NCI-H2196 (cell line): ENCODE results near the gene SIDT2.
A peak's percentile ranks its signal among the peaks of the same experiment; 100 is the strongest.
"Not testable (repeated sequence)": the region's sequence is repeated elsewhere in the genome, so short reads cannot be mapped to it uniquely, and the experiment has no call there.

Experiments
- DNase-seq: peaks from one replicate; lab custom pipeline; 2025; ENCODE audit not compliant: unreplicated experiment; lab: John Stamatoyannopoulos, UW

Gene SIDT2

DNA sequence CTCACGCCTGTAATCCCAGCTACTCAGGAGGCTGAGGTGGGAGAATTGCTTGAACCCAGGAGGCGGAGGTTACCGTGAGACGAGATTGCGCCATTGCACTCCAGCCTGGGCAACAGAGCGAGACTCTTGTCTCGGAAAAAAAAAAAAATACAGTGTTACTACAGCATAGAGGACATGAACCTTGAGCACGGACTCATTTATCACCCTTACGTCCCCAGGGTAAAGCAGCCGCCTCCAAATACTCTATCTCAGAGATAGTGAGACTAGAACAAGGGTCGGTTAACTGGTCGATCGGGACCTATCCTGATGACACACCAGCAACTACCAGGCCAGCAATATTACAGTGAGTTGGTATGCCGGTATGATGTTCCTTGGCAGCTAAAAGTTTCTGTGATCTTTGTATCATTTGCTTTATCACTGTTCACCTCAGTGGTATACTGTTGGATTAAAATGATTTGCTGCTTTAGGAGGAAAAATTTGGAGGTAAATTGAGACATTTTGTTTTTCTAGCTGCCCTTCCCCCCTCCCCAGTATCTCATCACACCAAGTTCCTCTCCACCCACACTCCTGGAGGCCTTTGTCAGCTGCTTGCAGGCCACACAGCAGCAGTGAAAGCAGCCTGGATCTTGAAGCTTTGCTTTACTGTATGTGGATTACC is 7.0 kb upstream of the SIDT2 start:
- DNase-seq: no peak

DNA sequence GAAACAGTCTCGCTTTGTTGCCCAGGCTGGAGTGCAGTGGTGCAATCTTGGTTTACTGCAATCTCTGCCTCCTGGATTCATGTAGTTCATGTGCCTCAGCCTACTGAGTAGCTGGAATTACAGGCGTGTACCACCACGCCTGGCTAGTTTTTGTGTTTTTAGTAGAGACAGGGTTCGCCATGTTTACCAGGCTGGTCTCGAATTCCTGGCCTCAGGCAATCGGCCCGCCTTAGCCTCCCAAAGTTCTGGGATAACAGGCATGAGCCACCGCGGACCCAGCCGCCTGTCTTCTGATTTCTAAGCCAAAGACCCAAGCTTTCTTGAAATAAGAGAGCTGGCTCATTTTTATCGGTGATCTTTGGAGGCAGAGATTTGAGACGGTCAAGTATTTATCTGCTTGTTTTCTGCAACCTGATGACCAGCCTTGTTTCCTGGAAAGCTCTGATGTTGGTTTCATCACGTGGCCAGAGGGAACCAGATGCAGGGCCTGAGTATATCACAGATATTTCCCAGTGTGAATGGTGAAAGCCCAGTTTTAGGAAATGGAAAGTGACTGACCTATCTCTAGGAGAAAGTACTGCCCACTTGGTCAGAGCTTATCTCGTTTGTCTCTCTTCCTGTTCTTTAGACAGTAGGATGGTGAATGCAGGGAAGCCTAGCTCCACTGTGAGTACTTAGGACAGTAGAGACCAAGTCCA is 5.7 kb upstream of the SIDT2 start:
- no peak for DNase-seq

DNA sequence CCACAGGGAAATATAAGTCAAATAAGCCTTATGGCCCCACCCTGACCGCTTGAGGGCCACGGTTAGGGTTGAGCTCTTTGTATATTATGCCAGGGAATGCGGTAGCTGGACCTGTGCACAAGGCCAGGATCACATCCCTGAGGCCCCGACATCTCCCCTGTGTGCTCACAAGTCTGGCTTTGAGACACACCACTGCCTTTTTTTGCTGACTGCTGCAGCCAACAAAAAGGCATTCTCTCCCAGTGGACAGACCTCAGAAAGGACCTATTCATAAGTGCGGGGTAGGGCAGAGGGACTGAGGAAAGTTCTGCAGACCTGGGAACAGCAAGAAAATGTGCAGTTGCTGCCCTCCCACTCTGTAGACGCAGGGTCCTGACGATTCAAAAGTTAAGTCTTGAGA is 3.4 kb upstream of the SIDT2 start:
- DNase-seq: no peak

DNA sequence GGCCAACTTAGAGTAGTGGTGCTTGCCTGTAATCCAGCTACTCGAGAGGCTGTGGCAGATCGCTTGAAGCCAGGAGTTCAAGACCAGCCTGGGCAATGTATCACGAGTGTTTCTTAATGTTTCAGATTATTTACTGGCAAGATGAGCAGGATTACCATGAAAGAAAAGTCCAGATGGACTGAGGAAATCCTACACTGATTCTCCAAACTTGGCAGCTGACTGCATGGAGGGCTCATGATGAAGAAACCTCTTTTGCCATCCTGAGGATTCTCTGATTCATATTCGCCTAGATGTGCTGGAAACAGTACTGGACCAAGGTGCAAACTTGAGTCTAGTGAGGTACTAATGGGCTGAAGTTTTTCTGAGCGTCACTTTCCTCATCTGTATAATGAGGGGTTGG is 2.8 kb upstream of the SIDT2 start:
- DNase-seq: no peak

DNA sequence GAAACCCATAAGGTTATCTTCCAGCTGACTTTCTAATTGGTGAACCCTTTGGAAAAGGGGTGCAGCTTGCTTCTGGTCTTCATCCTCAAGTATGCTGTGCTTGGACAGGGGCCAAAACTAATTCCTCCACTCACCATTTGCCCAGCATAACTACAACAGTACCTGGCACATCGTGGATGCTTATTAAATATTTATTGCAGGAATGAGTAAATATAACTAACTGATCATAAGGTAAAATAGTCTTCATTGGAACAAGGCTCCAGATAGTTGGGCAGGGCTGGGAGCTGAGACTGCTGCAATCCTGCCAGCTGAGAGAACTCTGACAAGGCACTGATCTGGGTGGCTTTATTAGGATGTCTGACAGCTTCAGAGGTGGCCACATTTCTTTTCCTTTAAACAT is 2.4 kb upstream of the SIDT2 start:
- DNase-seq: no peak

DNA sequence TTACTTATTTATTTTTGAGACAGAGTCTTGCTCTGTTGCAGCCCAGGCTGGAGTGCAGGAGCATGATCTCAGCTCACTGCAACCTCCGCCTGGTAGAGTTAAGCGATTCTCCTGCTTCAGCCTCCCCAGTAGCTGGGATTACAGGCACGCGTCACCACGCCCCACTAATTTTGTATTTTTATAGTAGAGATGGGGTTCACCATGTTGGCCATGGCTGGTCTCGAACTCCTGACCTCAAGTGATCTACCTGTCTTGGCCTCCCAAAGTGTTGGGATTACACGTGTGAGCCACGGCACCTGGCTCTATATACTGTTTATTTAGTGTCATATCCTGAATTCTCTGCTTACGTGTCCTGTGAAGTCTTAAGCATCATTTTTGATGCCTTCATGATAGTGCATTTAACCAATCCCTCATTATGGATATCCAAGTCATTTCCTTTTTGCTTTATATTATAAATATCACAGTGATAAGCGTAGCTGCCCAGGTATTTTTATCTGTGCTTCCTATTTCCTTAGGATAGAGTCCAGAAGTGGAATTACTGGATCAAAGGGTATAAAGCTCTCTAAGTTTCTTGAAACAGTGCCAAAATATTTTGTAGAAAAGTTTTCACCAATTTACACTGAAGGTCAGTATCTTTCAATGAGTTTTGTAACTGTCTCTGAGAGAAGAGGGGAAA is 871 bp upstream of the SIDT2 start:
- DNase-seq: no peak

DNA sequence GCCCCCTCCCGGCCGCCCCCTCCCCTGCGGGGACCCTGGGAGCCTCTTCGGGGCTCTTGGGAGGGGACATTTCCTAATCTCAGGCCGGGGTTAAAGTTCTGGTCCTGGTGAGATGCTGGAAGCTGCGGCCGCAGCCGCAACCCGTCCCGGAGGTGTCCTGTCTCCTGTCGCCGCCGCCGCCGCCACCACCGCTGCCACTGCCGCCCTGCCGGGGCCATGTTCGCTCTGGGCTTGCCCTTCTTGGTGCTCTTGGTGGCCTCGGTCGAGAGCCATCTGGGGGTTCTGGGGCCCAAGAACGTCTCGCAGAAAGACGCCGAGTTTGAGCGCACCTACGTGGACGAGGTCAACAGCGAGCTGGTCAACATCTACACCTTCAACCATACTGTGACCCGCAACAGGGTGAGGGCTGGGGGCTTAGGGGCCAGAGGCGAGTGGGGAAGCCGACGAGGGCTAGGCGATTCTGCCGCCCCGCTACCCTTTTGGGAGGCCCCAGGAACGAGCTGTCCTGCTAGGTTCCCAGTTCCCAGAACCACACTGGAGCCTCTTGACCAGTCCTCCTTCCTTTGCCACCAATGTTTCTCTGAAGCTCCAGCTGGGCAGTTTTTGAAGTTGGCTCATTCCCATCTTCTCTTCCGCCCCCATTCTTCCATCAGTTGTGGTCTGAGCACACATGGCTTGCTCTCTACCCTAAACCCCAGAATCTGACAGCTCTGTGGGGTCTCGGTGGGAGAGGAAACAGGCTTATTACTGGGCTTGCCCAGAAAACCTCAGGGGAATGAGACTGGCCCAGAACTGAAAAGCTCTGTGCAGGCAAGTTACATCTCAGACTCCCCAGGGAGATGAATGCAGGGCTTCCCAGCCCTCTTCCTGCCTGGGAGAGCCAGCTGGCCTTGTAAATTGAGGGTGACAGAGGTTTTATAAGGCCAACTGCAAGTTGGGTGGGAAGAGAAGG is 781 bp downstream of the SIDT2 start:
- DNase-seq: no peak

DNA sequence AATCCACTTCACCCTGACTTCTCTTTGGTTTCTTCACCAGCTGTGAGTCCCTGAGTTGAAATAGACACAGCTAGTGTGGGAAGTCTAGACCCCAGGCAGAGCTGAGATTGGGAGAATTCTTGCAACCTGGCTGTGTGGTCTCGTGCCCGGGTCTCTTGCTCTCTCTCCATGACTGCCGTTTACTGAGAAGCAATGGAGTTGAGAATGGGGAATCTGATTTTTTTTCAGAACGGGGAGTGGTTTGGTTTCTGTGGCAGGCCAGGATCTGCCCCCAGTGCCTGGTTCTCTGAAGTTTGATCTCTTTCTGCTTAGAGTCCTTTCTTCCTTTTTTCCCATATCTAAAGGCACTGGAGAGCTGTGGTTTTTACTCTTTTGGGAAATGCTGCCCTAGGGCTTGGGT is 1.5 kb downstream of the SIDT2 start:
- DNase-seq: no peak

DNA sequence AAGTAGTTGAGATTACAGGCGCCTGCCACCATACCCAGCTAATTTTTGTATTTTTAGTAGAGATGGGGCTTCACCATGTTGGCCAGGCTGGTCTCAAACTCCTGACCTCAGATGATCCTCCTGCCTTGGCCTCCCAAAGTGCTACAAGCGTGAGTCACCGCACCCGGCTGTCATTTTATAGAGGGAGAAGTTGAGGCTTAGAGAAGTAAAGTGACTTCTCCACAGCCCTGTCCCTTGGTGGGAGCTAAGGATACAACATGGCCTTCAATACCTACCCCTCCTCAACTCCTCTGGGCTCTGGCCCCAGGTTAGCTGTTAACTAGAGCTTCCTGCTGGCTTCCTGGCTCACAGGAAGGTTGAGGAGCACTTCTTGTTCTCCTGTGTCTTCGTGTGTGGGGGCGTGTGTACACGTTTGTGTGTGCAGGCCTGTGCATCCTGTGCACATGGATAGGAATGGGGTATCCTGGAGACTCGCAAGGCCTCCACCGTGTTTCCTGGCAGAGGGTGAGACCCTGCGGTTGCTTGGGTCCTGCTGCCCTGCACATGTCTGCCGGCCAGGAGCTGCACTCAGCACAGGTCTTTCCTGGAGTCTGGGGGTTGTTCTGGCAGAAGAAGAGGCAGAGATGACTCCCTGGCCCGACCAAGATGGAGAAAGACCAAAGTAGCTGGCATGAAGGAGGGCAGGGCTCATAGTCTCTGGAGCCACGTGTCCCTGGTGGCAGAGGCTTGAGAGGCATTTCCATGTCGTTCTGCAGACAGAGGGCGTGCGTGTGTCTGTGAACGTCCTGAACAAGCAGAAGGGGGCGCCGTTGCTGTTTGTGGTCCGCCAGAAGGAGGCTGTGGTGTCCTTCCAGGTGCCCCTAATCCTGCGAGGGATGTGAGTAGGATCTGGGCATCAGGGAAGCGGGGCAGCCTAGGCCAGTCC is 2.4 kb downstream of the SIDT2 start:
- DNase-seq: peak; percentile 18

DNA sequence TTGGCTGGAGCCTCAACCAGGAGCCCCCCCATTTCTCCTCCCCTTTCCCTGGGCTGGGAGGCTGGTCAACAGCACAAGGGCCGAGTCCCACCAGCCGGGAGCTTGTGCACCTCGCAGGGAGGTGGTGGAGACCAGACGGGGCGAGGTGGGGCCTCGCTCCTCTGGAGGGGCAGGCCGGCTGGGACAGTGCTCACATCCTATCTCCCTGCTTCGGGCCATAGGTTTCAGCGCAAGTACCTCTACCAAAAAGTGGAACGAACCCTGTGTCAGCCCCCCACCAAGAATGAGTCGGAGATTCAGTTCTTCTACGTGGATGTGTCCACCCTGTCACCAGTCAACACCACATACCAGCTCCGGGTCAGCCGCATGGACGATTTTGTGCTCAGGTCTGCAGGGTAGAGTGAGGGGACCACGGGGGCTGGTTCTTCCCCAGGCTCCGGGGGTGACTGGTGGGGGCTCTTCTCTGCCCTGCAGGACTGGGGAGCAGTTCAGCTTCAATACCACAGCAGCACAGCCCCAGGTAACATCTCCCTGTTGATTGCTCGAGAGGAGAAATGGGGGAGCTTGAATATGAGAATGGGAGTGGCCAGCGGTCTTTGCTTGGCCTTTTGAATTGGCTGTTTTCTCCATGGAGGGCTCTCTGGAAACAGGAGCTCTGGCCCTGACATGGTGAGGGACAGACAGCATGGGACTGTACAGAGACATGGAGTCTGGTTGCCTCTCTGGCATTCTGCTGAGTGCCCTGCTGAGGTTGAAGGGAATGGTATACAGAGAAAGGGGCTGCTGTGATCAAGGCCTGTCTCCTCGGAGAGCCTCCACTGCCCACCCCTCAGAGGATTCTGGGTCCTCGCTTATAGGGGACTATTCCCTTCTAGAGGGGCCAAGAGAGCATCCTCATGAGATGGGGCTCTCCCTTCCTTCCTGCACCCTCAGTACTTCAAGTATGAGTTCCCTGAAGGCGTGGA is 3.3 kb downstream of the SIDT2 start:
- no peak for DNase-seq

DNA sequence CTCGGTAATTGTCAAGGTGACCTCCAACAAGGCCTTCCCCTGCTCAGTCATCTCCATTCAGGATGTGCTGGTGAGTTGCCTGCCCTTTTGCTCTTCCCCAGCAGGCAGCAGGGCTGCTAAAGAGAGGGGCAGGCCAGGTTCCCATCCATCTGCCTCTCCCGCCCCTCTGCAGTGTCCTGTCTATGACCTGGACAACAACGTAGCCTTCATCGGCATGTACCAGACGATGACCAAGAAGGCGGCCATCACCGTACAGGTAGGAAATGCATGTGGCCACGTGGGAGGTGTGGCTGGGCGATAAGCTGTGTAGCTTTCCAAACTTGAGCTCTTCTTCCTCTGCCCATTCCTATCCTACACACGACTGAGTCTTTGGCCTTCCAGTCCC is 4.0 kb downstream of the SIDT2 start:
- no peak for DNase-seq

DNA sequence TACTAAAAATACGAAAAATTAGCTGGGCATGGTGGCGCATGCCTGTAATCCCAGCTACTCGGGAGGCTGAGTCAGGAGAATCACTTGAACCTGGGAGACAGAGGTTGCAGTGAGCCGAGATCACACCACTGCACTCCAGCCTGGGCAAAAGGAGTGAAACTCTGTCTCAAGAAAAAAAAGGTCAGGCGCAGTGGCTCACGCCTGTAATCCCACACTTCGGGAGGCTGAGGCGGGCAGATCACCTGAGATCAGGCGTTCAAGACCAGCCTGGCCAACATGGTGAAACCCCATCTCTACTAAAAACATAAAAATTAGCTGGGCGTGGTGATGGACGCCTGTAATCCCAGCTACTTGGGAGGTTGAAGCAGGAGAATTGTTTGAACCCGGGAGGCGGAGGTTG is 4.6 kb downstream of the SIDT2 start:
- DNase-seq: not testable (repeated sequence)

DNA sequence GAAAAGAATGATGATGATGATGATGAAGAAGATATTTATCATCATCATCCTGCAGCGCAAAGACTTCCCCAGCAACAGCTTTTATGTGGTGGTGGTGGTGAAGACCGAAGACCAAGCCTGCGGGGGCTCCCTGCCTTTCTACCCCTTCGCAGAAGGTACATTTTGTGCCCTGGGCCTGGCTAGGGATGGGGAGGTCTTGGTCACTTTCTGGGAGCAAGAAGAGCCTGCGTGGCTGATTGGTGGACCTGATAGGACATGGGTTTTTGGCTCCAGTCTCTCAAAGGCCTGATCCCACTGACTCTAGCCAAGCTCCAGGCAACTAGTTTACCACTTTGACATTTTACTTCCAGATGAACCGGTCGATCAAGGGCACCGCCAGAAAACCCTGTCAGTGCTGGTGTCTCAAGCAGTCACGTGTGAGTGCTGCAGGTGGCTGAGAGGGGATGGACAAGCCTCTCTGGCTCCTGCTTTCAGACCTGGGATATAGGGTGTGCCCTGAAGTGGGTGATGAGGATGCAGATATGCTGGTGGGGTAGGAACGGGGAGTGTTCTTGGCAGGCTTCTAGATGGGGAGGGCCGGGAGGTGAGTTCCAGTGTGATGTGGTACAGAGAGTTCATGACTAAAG is 5.3 kb downstream of the SIDT2 start:
- DNase-seq: no peak

DNA sequence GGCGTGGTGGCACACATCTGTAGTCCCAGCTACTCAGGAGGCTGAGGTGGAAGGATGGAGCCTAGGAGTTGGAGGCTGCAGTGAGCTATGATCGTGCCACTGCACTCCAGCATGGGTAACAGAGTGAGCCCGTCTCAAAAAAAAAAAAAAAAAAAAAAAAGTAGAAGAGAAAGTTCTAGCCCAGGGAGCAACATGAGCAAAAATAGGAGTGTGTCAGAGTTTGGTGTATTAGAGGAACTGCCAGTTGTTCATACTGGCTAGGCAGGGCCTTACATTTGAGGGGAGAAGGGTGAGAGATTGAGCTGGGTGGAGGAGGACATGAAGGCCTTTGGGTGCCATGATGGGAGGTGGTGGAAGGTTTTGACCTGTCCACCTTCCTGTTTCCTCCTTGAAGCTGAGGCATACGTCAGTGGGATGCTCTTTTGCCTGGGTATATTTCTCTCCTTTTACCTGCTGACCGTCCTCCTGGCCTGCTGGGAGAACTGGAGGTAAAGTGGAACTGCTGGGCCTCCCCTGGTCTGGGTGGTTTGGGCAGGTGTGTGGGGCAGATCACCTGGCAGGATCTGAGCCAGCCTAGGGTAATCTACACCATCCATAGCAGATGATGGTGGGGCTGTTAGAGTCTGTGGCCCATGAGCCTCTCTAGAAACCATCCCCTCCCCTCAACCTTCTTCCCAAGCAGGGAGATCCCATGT is 7.3 kb downstream of the SIDT2 start:
- no peak for DNase-seq

DNA sequence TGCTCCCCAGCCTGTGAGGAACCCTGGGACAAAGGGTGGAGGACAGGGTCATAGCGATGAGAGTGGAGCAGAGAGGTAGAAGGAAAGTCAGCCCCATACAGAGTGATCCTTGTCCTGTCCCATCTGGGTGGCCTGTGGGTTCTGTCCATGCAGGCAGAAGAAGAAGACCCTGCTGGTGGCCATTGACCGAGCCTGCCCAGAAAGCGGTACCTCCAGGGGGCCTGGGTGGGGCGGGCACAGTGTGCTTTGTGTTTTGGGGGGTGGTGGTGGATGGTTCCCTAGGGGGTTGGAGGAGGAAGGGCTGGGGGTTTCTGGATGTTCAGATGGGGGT is 7.9 kb downstream of the SIDT2 start:
- no peak for DNase-seq

DNA sequence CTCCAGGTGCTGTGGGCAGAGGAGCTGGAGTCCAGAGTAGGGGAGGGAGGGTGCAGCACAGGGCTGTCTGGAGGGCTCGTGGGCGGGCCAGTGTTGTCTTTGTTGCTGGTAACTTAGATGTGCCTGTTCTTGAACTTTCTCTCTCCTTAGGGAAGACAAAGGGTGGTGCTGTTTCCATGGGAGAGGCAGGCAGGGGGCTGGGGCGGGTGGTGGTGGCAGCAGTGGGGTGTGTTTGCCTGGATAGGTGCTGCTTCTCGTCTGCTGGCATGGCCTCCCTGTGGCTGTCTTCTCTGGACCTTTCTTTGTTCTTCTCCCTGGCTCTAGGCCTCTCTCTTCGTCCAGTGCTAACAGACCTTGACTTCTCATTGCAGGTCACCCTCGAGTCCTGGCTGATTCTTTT is 8.5 kb downstream of the SIDT2 start:
- no peak for DNase-seq

DNA sequence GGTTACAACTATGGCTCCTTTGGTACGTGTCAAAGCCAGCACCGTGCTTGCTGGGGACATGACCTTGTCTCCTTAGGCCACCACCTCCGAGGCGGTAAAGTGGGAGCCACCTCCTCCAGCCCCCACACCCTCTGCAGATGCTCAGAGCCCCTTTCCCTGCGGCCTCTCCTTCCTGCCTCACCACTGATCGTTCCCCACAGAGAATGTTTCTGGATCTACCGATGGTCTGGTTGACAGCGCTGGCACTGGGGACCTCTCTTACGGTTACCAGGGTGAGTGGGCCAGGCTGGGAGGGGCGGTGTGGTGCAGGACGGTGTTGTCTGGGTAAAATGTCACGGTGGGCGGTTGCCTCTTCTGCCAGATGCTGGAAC is 8.9 kb downstream of the SIDT2 start:
- DNase-seq: no peak

DNA sequence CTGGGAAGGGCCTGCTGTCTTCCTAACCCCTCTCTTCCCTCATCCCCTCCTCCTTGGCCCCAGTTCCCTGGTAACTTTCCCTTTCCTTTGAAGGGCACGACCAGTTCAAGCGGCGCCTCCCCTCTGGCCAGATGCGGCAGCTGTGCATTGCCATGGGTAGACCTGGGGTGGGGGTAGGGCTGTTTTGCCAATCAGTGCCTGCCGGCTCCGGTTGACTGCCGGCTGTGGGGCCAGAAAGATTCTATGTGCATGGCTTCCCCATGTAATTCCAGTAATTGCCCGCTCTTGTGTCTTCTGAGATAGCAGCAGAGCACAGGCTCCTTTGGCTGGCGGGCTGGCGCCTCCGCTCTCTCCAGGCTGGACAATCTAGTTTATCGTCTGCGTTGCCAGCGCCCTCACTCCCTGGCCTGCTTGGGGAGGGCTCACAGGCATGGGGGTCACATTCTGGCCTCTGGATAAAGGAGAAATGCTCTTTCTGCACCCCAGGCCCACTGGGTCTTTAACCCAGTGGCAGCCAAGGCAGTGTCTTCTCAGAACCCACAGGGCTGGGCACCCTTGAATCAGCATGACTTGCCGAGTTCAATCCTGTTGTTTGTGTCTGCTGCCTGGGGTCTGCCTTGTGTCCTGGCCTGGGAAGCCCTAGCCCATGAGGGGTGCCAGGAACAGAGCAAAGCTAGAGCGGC is 9.4 kb downstream of the SIDT2 start:
- DNase-seq: no peak
